PFSK-1 (cell line): ENCODE data around the gene XRCC1.

Experiments used
- FOXP2 ChIP-seq: optimal IDR thresholded peaks from 2 replicates; pipeline ENCODE3; 2011; ENCODE audit warnings: borderline replicate concordance, control low read depth, inconsistent platforms; ENCODE audit not compliant: insufficient read depth; ENCODE audit errors: extremely low read length, extremely low read depth
- POLR2AphosphoS5 ChIP-seq: IDR thresholded peaks from 2 replicates; pipeline ENCODE4 v1.6.1; 2012; ENCODE audit warnings: low read depth, mild to moderate bottlenecking, control low read depth, low read length, moderate library complexity
- SIN3A ChIP-seq: IDR thresholded peaks from 2 replicates; pipeline ENCODE4 v1.6.1; 2012; ENCODE audit warnings: mild to moderate bottlenecking, low read length, moderate library complexity, borderline replicate concordance; ENCODE audit not compliant: insufficient read depth
- TAF1 ChIP-seq: IDR thresholded peaks from 2 replicates; pipeline ENCODE4 v1.6.1; 2012; ENCODE audit warnings: low read length, control low read depth, borderline replicate concordance; ENCODE audit not compliant: insufficient read depth
- TF ChIP-seq, protein P1 (sequence below), 2 experiments: IDR thresholded peaks; 2 replicates each; pipeline versions ENCODE4 v1.6.1 to v1.8.0; 2011 to 2012; ENCODE audit warnings: low read depth in 2 of 2, low read length in 2 of 2, control low read depth in 1 of 2, inconsistent platforms in 1 of 2, mild to moderate bottlenecking in 1 of 2, moderate library complexity in 1 of 2; ENCODE audit not compliant: insufficient read depth in 1 of 2

XRCC1 gene

DNA sequence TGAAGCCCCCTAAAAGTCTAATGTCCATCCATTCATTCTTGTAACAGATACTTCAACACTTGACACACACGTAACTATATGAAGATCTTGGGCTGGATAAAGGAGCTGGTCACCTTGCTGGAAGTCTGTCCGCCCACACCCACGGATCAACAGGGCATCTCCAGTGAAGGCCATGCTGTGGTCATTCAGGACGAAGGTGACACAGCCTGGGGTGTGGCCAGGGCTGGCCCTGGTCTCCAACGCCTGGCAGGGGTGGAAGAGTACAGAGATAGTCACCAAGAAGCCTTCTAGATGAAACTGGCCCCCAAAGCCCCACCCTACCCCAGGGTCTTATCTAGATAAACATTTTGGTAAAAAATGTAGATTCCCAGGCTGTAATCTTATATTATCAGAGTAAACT lies 64.0 kb downstream of the XRCC1 start:
- TF ChIP-seq FOXP2 (no peak), POLR2AphosphoS5 (no peak), TAF1 (no peak), SIN3A (no peak)
- TF ChIP-seq, protein P1, sequence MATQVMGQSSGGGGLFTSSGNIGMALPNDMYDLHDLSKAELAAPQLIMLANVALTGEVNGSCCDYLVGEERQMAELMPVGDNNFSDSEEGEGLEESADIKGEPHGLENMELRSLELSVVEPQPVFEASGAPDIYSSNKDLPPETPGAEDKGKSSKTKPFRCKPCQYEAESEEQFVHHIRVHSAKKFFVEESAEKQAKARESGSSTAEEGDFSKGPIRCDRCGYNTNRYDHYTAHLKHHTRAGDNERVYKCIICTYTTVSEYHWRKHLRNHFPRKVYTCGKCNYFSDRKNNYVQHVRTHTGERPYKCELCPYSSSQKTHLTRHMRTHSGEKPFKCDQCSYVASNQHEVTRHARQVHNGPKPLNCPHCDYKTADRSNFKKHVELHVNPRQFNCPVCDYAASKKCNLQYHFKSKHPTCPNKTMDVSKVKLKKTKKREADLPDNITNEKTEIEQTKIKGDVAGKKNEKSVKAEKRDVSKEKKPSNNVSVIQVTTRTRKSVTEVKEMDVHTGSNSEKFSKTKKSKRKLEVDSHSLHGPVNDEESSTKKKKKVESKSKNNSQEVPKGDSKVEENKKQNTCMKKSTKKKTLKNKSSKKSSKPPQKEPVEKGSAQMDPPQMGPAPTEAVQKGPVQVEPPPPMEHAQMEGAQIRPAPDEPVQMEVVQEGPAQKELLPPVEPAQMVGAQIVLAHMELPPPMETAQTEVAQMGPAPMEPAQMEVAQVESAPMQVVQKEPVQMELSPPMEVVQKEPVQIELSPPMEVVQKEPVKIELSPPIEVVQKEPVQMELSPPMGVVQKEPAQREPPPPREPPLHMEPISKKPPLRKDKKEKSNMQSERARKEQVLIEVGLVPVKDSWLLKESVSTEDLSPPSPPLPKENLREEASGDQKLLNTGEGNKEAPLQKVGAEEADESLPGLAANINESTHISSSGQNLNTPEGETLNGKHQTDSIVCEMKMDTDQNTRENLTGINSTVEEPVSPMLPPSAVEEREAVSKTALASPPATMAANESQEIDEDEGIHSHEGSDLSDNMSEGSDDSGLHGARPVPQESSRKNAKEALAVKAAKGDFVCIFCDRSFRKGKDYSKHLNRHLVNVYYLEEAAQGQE (IDR thresholded peaks at IDR 0.05; ENCODE audit: insufficient read depth in 1 of 2, low read depth in 2 of 2, low read length in 2 of 2): no peak

DNA sequence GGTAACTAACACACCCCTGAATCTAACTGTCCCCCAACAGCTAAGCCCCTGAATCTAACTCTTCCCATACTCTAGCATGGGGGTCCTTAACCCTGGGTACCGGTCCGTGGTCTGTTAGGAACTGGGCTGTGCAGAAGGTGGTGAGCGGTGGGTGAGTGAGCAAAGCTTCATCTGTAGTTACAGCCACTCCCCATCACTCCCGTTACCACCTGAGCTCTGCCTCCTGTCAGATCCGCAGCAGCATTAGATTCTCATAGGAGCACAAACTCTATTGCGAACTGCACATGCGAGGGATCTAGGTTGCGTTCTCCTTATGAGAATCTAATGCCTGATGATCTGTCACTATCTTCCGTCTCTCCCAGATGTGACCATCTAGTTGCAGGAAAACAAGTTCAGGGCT lies 64.6 kb downstream of the XRCC1 start:
- TF ChIP-seq POLR2AphosphoS5 (no peak), SIN3A (no peak), FOXP2 (no peak), TAF1 (no peak)
- TF ChIP-seq, protein P1 (IDR thresholded peaks at IDR 0.05; ENCODE audit: insufficient read depth in 1 of 2, low read depth in 2 of 2, low read length in 2 of 2): no peak

- no peak for TF ChIP-seq POLR2AphosphoS5
- TF ChIP-seq TAF1: no peak
- TF ChIP-seq, protein P1 (IDR thresholded peaks at IDR 0.05; ENCODE audit: insufficient read depth in 1 of 2, low read depth in 2 of 2, low read length in 2 of 2): no peak
Measured at GRCh38 chr19:43507880-43508279, 67.4 kb downstream of the XRCC1 start.

- no peak for TF ChIP-seq FOXP2
Measured at GRCh38 chr19:43506629-43507028, 68.7 kb downstream of the XRCC1 start.

DNA sequence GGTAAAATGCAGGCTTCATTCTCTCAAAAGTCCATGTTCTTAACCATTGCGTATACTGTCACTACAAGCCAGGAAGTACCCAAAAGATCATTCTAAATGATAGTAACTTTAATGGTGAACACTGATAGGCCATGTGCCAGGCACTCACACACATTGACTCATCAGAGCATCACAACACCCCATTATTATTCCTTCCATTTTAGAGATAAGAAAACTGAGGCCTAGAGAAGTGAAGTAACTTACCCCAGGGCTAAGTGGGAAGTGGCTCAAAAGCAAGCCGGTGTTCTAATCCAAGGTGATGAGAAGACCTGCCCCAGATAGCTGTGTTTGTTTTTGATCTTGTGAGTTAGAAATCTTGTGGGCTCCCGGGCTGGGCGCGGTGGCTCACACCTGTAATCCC lies 69.4 kb downstream of the XRCC1 start:
- no peak for TF ChIP-seq SIN3A
- TF ChIP-seq TAF1: no peak
- TF ChIP-seq, protein P1 (IDR thresholded peaks at IDR 0.05; ENCODE audit: insufficient read depth in 1 of 2, low read depth in 2 of 2, low read length in 2 of 2): no peak
- TF ChIP-seq POLR2AphosphoS5: no peak
- no peak for TF ChIP-seq FOXP2

DNA sequence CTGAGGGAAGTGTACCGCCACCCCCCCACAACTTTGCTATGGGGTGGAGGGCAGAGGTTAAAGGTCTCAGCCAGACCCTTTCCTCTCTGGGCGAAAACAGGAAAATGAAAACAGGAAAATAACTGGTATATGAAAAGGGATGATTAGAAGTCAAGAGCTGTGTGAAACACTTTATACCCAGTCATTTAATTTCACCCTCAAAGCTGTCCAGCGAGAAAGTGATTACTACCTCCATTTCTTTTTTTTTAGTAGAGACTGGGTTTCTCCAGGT lies 70.2 kb downstream of the XRCC1 start:
- no peak for TF ChIP-seq FOXP2
- no peak for TF ChIP-seq TAF1
- TF ChIP-seq SIN3A: no peak
- TF ChIP-seq POLR2AphosphoS5: no peak
- TF ChIP-seq, protein P1 (IDR thresholded peaks at IDR 0.05; ENCODE audit: insufficient read depth in 1 of 2, low read depth in 2 of 2, low read length in 2 of 2): no peak
